AG04450 (cell line): ENCODE measurements around the gene BMP5. TPM values are rescaled to one million over a fixed set of nuclear protein-coding genes. Genes with fewer than 3 reads are reported as not detected.

ENCODE experiments used
- CTCF ChIA-PET: fragments of 300-600, 350-600 bp; formaldehyde crosslinking; extraction: SDS; loops from one replicate; lab custom pipeline; 2022; ENCODE audit warnings: antibody characterized with exemption, inconsistent platforms; lab: Charles Lee
- POLR2A ChIA-PET: fragments of 350-600 bp; formaldehyde crosslinking; extraction: SDS; loops from one replicate; lab custom pipeline; 2021; ENCODE audit warnings: antibody characterized with exemption, inconsistent platforms; lab: Yijun Ruan, JAX
- DNase-seq: peaks from one replicate; pipeline ENCODE4 v3.0.0-alpha.2; 2011; ENCODE audit warnings: low read depth, low spot score
- H3K27ac ChIP-seq: one replicate; pipeline ENCODE4 v1.5.1; 2012; ENCODE audit warnings: low read depth, low read length, control low read depth
- H3K27me3 ChIP-seq: one replicate; pipeline ENCODE4 v1.6.0; 2012; ENCODE audit warnings: low read length; ENCODE audit not compliant: control insufficient read depth, insufficient read depth
- H3K4me3 ChIP-seq: 2 replicates; pipeline ENCODE4 v1.5.1; 2011; ENCODE audit warnings: mild to moderate bottlenecking, low read depth, low read length, control low read depth
- H3K9me3 ChIP-seq: 2 replicates; pipeline ENCODE4 v1.5.1; 2012; ENCODE audit warnings: low read length; ENCODE audit not compliant: control insufficient read depth, insufficient read depth
- polyA plus RNA-seq: library from polyadenylated mRNA; depleted of rRNA; stranded (reverse); fragments of >200 nt; gene quantifications from 2 replicates; pipeline ENCODE4 v1.2.3, GENCODE V29; 2011
- TF ChIP-seq, protein P1 (sequence below): IDR thresholded peaks from 2 replicates; pipeline ENCODE4 v1.5.1; 2011; ENCODE audit warnings: low read depth, low read length, control low read depth, inconsistent platforms

BMP5 gene
- polyA plus RNA-seq, 1 experiment = 0.63 TPM

DNA sequence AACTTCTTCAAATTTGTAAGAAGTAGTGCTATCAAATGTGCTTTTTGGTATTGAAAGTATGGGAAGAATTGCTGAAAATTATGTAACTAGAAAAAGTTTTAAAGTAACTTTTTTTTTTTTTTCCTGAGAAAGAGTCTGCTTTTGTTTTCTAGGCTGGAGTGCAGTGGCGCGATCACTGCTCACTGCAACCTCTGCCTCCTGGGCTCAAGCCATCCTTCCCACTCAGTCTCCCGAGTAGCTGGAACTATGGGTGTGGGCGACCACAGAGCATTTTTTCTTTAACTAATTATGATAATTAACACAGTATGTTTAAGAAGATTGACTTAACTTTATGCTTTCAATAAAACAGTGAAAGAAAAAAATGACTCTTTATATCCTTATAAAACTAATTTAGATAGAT, 38.4 kb downstream of the BMP5 start:
- no peak for DNase-seq

GRCh38 chr6:55836481-55836880, 38.9 kb downstream of the BMP5 start:
- CTCF ChIA-PET = no interaction called here
- H3K4me3 ChIP-seq = no peak overlapping the region
- POLR2A ChIA-PET = no interaction called here
- TF ChIP-seq, protein P1, sequence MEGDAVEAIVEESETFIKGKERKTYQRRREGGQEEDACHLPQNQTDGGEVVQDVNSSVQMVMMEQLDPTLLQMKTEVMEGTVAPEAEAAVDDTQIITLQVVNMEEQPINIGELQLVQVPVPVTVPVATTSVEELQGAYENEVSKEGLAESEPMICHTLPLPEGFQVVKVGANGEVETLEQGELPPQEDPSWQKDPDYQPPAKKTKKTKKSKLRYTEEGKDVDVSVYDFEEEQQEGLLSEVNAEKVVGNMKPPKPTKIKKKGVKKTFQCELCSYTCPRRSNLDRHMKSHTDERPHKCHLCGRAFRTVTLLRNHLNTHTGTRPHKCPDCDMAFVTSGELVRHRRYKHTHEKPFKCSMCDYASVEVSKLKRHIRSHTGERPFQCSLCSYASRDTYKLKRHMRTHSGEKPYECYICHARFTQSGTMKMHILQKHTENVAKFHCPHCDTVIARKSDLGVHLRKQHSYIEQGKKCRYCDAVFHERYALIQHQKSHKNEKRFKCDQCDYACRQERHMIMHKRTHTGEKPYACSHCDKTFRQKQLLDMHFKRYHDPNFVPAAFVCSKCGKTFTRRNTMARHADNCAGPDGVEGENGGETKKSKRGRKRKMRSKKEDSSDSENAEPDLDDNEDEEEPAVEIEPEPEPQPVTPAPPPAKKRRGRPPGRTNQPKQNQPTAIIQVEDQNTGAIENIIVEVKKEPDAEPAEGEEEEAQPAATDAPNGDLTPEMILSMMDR = no peak
- no peaks in the 10 kb centered on the region for H3K27me3 ChIP-seq
- no peak for DNase-seq
- no peaks in the 10 kb centered on the region for H3K9me3 ChIP-seq
- H3K27ac ChIP-seq = no peak overlapping the region

More for the DNA sequence above, 38.4 kb downstream of the BMP5 start:
- Histone ChIP-seq H3K9me3 (no peaks in the 10 kb centered on the region), H3K27me3 (no peaks in the 10 kb centered on the region), H3K4me3 (no peak overlapping the region), H3K27ac (no peak overlapping the region)
- TF ChIP-seq, protein P1 = no peak
- CTCF ChIA-PET = no interaction called here
- POLR2A ChIA-PET = no interaction called here

GRCh38 chr6:55835220-55835619, 40.2 kb downstream of the BMP5 start:
- POLR2A ChIA-PET = no interaction called here
- H3K27ac ChIP-seq = no peak overlapping the region

GRCh38 chr6:55833284-55833683, 42.1 kb downstream of the BMP5 start:
- Histone ChIP-seq H3K27me3 (no peaks in the 10 kb centered on the region), H3K9me3 (no peaks in the 10 kb centered on the region), H3K27ac (no peak overlapping the region), H3K4me3 (no peak overlapping the region)
- CTCF ChIA-PET = no interaction called here
- DNase-seq = no peak
- TF ChIP-seq, protein P1 = no peak
- POLR2A ChIA-PET = no interaction called here

More at GRCh38 chr6:55835220-55835619, 40.2 kb downstream of the BMP5 start:
- CTCF ChIA-PET = no interaction called here
- Histone ChIP-seq H3K4me3 (no peak overlapping the region), H3K9me3 (no peaks in the 10 kb centered on the region), H3K27me3 (no peaks in the 10 kb centered on the region)
- TF ChIP-seq, protein P1 = no peak
- no peak for DNase-seq

DNA sequence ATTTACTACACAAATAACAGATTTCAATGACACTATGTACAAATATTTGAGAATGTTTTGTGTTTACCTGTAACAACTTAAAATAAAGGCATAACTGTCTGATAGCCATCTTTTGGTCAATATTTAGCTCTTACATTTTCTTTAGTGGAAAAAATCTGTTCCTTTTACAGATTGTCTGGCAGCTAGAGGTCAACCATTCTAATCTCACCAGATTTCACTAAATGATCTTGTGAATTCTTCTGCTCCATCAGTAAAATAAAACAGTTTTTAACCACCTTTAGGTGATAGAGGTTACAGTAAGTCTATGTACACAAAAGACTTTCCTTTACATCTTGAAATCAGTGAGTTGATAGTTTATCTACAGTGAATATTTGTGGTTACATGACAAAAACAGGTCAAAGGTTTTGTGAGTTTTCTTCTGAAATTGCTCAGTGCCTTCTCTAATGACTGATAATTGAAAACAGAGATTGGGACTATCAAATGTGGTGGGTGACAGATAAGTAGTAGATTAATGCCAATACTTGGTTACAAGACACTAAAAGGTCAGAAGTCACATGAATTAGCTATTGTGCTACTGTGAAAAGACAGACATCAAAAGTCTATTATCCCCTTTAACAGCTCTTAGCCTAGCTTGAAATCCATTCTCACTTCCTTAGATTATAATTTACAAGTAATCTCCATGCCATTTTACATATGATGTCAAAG, 47.4 kb downstream of the BMP5 start:
- POLR2A ChIA-PET = no interaction called here

More for the DNA sequence above, 47.4 kb downstream of the BMP5 start:
- Histone ChIP-seq H3K4me3 (no peak overlapping the region), H3K27ac (no peak overlapping the region), H3K9me3 (no peaks in the 10 kb centered on the region), H3K27me3 (no peaks in the 10 kb centered on the region)
- CTCF ChIA-PET = interaction anchor here (0.6 kb wide), 1 partner anchor 134 kb away, joined by 7 read pairs; no protein-coding TSS in a partner anchor
- TF ChIP-seq, protein P1 = no peak
- no peak for DNase-seq
